NCI-H2196 treated with DMSO at 0.1 percent for 48 hours (cell line): ENCODE results near the gene SLC30A7.
A peak's percentile ranks its signal among the peaks of the same experiment; 100 is the strongest.

Experiments used
- DNase-seq: peaks from one replicate; lab custom pipeline; 2025; ENCODE audit not compliant: unreplicated experiment; lab: John Stamatoyannopoulos, UW

Gene SLC30A7

GRCh38 chr1:101025283-101025656 is 129.4 kb downstream of the SLC30A7 start:
- DNase-seq = no peak

- peak; percentile 80 for DNase-seq
Observed at GRCh38 chr1:101025657-101026429, 130.0 kb downstream of the SLC30A7 start, which contains the start of gene DPH5. Gene DPH5 (minus strand): TSS chr1:101025784. CDS start chr1:101025443, 341 bp downstream.

- no peak for DNase-seq
Observed at GRCh38 chr1:101026430-101026788, 130.5 kb downstream of the SLC30A7 start.

- no peak for DNase-seq
Observed at GRCh38 chr1:101027194-101027772, 131.4 kb downstream of the SLC30A7 start.

- no peak for DNase-seq
Observed at GRCh38 chr1:101028466-101028865, 132.6 kb downstream of the SLC30A7 start.

GRCh38 chr1:101029184-101029583 is 133.3 kb downstream of the SLC30A7 start:
- DNase-seq = no peak

- no peak for DNase-seq
Observed at GRCh38 chr1:101030881-101031280, 135.0 kb downstream of the SLC30A7 start.
